ENCODE measurements around the gene CHRNA4. TPM values are rescaled to one million over a fixed set of nuclear protein-coding genes. Genes with fewer than 3 reads are reported as not detected.

The CHRNA4 gene
- total and polyA plus RNA-seq, 2 of the 13 experiments (the other 11 are each of a cell fraction or from before 2014, with no cell fraction given), result not detected

- no peak for ATAC-seq
- in situ Hi-C loops (cut with HindIII; ENCODE audit: extremely low pct_ligation_motif_present, low pct_unique_long_range_greater_than_20kb), result no loop called here
- Histone ChIP-seq H3K36me3 (replicated peaks in 1 of 2; ENCODE audit: control insufficient read depth in 1 of 2, insufficient read depth in 2 of 2, low read length in 2 of 2) (no peaks in the 10 kb centered on the region), H3K4me2 (ENCODE audit: low read depth, low read length) (no peak overlapping the region), H3K4me3 (replicated peaks in 1 of 3; ENCODE audit: insufficient read depth in 1 of 3, low read depth in 2 of 3, low read length in 3 of 3) (no peak overlapping the region), H3K79me2 (ENCODE audit: insufficient read depth, low read length) (no peaks in the 10 kb centered on the region), H3K27ac (ENCODE audit: extremely low read length, insufficient read depth, low read length) (no peak overlapping the region), H3K9me3 (ENCODE audit: low read length) (no peaks in the 10 kb centered on the region), H4K20me1 (ENCODE audit: insufficient read depth, low read length) (no peaks in the 10 kb centered on the region; the same call in 1 of the 2 replicates), H3K9ac (ENCODE audit: insufficient read depth, low read depth, low read length) (no peak overlapping the region), H3K27me3 (ENCODE audit: control insufficient read depth in 1 of 2, insufficient read depth in 2 of 2, low read length in 2 of 2) (peaks cover 3 to 11% of the 10 kb centered on the region in 2 experiments), H3K4me1 (ENCODE audit: insufficient read depth, low read length) (no peaks in the 10 kb centered on the region), H2AFZ (ENCODE audit: low read length) (no peak overlapping the region)
- DNase-seq (ENCODE audit: low spot score), result no peak
- WGBS (ENCODE audit: low lambda C conversion rate), result 42% methylated on average over 21 of the region's 22 CpGs
- intact Hi-C loops (cut with micrococcal nuclease; ENCODE audit: unreplicated experiment), result no loop called here
- TF ChIP-seq SAFB2 (CRISPR knock-in tag; IDR thresholded peaks at IDR 0.05; ENCODE audit: borderline replicate concordance, low read depth) (no peak), ZNF761 (CRISPR knock-in tag; conservative IDR thresholded peaks at IDR 0.05) (no peak), KDM4B (CRISPR knock-in tag; IDR thresholded peaks at IDR 0.05) (no peak), TEF (CRISPR knock-in tag; IDR thresholded peaks at IDR 0.05) (no peak), ZNF121 (CRISPR knock-in tag; IDR thresholded peaks at IDR 0.05) (no peak), ZNF546 (CRISPR knock-in tag; conservative IDR thresholded peaks at IDR 0.05) (no peak), CCAR2 (optimal IDR thresholded peaks at IDR 0.05; ENCODE audit: low read depth, low read length) (no peak), DDIT3 (CRISPR knock-in tag; IDR thresholded peaks at IDR 0.05) (no peak), ZNF180 (CRISPR knock-in tag; IDR thresholded peaks at IDR 0.05; ENCODE audit: borderline replicate concordance, low read depth) (no peak), ZFP82 (CRISPR knock-in tag; IDR thresholded peaks at IDR 0.05; ENCODE audit: borderline replicate concordance) (no peak), ZNF556 (CRISPR knock-in tag; IDR thresholded peaks at IDR 0.05; ENCODE audit: borderline replicate concordance) (no peak), IRF1 (CRISPR knock-in tag; IDR thresholded peaks at IDR 0.05; ENCODE audit: low read depth) (no peak), ARHGAP35 (CRISPR knock-in tag; IDR thresholded peaks at IDR 0.05; ENCODE audit: borderline replicate concordance) (no peak), SMARCE1 (IDR thresholded peaks at IDR 0.05; ENCODE audit: borderline replicate concordance) (no peak), ZNF317 (CRISPR knock-in tag; IDR thresholded peaks at IDR 0.05) (no peak)
- ChIA-PET POLR2A (no interaction called here), CTCF (ENCODE audit: low intra/inter-chr PET ratio, low total read pairs) (no interaction called here)
- no peak for FAIRE-seq
- no TSS peak for BruUV-seq (replicated peaks)
Observed at GRCh38 chr20:63332488-63333240, 28.5 kb downstream of the CHRNA4 start.
